Cardiac septum (tissue), 1 donor: ENCODE measurements around the gene RAB5A. TPM values are rescaled to one million over a fixed set of nuclear protein-coding genes. Genes with fewer than 3 reads are reported as not detected.
"Not testable (repeated sequence)": the region's sequence is repeated elsewhere in the genome, so short reads cannot be mapped to it uniquely, and the experiment has no call there.

Source experiments
- DNase-seq: peaks from one replicate; pipeline ENCODE4 v3.0.0-alpha.2; 2020; ENCODE audit warnings: low spot score
- intact Hi-C: fragments of 100-400 bp; cut with DNase I; formaldehyde crosslinking; loops from one replicate; pipeline ENCODE4 v1.14.0; 2022
- total RNA-seq: library from RNA; stranded (reverse); fragmentation: NEBNext Ultra II Directional; extraction: Animal tissue kit (Norgen Biotek cat#: 25700); gene quantifications from one replicate; pipeline ENCODE4 v1.2.1, GENCODE V29; 2021
- donor health status: DM: no; HTN: no; CAD: no.

The RAB5A gene
- total RNA-seq, 1 donor from 2014 or later = 66.0 TPM

DNA sequence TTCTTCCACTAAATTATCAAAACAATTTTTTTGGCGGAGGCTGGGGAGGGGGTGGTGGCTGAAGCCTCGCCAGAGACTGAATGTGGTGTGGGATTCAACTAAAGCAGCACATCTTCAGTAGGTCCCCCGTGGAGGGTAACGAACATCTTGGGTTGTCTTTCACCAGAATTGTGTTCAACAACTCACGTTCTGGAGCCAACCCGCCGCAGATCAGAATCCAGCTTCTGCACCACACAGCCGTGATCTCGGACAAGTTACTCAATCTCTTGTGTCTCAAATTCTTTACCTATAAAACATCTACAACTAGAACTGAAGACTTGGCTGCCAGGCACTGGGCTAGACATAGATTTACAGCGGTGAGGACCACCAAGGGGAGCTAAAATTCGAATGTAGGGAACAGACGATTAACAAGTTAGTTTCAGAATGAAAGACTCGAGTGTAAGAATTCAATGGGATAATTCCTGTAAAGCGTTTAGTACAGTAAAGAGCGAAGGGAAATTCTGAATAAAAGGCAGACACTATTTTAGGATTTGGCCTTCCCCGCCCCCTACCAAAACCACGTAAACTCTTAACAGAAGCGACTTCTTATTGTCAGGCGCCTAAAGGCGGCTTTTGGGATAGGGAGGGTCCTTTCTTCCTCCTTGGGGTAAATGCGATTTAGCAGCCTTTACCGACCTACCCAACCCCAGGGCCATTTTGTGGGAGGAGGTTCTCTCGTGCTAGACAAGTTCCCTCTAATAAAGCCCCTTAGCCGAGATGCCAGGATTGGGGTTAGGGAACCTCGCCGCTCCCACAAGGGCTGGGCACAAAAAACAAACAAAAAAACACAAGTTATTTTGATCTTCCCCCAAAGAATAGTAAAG, 697 bp upstream of the RAB5A start:
- DNase-seq = no peak
- intact Hi-C loops = loop anchor here (5.0 kb wide), 1 partner anchor 59 kb away; no protein-coding TSS in a partner anchor

- intact Hi-C loops = loop anchor here (1.0 to 5.0 kb wide), 3 partner anchors 60 to 239 kb away; partner anchors contain the start of genes KAT2B and SGO1
- DNase-seq = no peak
Observed at GRCh38 chr3:19947549-19948225, 790 bp downstream of the RAB5A start.

DNA sequence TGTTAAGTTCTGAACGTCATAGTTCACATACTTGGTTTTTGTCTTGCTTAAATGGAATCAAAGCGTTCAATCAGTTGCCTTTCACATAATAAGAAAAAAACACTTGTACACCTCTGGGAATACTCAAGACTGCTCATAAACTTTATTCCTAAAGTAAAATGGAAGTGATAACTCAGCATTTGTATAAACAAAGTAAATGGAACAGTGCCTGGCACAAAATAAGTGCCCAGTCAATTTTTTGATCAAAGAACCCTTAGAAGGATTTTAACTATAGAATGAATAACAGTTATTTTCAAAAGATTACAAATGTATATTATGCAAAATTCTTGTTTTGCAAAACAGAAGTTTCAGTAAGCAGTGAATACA, 1.3 kb downstream of the RAB5A start:
- intact Hi-C loops = loop anchor here (5.0 kb wide), 1 partner anchor 61 kb away; no protein-coding TSS in a partner anchor
- no peak for DNase-seq

GRCh38 chr3:19950316-19950715, 3.4 kb downstream of the RAB5A start:
- intact Hi-C loops = no loop called here
- DNase-seq = no peak

GRCh38 chr3:19954676-19955075, 7.8 kb downstream of the RAB5A start:
- intact Hi-C loops = no loop called here
- no peak for DNase-seq

GRCh38 chr3:19957354-19957753, 10.5 kb downstream of the RAB5A start:
- DNase-seq, intact Hi-C loops: not testable (repeated sequence)

DNA sequence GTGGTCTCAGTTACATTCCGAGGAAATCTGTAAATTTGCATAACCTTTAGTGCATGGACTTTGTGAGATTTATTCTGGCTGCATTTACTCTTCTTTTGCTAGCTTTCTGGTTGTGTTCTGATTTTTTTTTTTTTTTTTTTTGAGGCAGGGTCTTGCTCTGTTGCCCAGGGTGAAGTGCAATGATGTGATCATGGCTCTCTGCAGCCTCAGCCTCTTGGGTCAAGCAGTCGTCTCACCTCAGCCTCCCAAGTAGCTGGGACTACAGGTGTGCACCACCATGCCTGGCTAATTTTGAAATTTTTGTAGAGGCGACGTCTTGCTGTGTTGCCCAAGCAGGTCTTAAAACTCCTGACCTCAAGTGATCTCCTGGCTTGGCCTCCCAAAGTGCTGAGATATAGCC, 12.6 kb downstream of the RAB5A start:
- intact Hi-C loops = no loop called here
- DNase-seq = no peak

DNA sequence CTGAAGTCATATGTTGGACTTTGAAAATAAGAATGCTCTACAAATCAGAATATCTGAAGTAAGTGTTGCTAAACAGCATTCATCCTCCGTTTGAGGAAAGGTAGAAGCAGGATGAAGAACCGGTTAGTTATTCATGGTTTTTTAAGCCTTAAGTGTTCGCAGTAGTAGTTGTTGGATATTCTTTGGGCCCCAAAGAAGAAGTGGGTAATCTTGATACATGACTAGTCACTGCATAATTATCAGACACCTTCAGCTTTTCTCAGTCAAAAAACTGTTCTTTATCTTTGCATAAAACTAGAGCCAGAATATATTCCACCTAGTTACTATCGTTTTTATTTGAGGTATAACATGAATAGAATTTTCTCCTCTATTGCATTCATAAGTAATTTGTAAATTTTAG, 13.8 kb downstream of the RAB5A start:
- intact Hi-C loops = no loop called here

DNA sequence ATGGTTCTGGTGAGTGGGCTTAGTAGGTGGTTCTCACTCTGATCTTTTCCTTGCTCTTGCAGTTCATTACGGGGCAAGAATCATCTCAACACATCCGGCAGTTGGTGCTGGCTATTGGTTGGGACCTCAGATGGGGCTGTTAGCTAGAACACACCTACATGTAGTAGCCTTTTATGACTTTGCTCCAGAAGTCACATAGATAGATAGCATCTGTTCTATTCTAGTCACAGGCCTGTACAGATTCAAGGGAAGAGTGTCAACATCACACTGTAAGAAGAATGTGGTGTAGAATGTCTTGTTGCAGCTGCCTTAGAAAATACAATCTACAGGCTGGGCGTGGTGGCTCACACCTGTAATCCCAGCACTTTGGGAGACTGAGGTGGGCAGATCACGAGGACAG, 15.1 kb downstream of the RAB5A start:
- no peak for DNase-seq
- intact Hi-C loops = no loop called here

More for the DNA sequence above, 13.8 kb downstream of the RAB5A start:
- DNase-seq = no peak

GRCh38 chr3:19967208-19967607, 20.3 kb downstream of the RAB5A start:
- no peak for DNase-seq
- intact Hi-C loops = no loop called here

GRCh38 chr3:19967812-19968211, 20.9 kb downstream of the RAB5A start:
- DNase-seq = no peak
- intact Hi-C loops = no loop called here

DNA sequence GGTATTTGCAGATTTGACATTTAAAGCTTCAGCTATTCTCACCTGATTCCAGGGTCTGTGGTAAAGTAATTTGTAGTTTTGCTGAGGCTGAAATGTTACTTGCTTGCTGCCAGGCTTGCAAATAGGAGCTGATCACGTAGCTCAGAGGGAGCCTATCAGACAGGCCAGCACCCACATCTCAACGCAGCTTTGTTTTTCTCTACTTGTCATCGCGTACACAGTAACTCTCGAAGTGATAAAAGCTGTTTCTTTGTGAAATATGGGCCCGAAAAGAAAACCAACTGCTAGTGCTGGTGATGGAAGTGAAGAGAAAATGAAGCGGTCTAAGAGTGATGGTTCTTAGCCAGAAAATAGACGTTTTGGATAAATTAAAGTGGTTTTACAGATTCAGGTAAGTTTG, 23.4 kb downstream of the RAB5A start:
- intact Hi-C loops = no loop called here
- DNase-seq = no peak

GRCh38 chr3:19972054-19972453, 25.2 kb downstream of the RAB5A start:
- no peak for DNase-seq
- intact Hi-C loops = no loop called here

GRCh38 chr3:19988904-19989303, 42.0 kb downstream of the RAB5A start:
- DNase-seq, intact Hi-C loops: not testable (repeated sequence)

DNA sequence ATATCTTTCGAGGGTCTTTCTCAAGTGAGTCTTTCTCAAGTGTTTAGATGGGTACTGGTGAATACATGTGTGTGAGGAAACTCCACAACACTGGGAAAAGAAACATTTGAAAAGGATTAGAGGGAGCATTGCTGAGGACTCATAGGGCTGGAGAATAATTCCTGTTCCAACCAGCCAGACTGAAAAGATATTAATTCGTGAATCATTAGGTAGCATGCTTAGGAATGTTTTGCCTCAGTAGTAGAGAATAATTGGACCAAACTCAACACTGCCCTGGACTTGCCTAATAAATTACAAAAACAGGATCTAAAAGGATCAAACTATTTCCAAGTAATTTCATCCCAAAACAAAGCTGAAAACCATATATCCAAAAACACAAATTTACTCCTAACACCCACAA, 47.9 kb downstream of the RAB5A start:
- intact Hi-C loops = no loop called here
- DNase-seq = no peak

DNA sequence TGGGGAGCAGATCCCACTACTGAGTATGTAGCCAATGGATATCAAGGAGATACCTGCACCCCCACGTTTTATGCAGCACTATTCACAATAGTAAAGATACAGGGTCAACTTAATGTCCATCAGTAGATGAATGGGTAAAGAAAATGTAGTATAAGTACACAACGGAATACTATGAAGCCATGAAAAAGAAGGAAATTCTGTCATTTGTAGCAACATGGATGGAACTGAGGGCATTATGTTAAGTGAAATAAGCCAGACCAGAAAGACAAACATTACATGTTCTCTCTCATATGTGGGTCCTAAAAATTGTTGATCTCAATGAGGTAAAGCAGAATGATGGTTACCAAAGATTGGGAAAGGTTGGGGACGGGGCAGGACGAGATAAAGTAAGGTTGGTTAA, 50.6 kb downstream of the RAB5A start:
- intact Hi-C loops = no loop called here
- DNase-seq = no peak

DNA sequence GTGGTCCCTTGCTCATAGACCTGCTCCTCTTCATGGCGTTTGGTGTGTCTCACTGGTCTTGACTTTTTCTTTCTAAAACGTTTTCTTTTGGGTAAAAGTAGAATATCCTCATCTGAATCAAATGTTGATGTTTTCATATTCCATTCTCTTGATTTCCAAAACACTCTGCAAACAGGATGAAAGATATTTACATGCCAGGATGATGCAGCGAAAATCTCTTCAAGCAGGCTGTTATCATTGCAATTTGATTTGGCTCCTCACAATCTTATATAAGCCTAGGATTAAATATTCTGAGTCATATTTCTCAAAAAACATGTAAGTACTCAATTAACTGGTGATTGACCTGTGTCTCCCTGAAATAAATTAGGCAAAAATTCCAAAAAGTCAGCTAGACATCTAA, 55.0 kb downstream of the RAB5A start:
- intact Hi-C loops = no loop called here
- no peak for DNase-seq

DNA sequence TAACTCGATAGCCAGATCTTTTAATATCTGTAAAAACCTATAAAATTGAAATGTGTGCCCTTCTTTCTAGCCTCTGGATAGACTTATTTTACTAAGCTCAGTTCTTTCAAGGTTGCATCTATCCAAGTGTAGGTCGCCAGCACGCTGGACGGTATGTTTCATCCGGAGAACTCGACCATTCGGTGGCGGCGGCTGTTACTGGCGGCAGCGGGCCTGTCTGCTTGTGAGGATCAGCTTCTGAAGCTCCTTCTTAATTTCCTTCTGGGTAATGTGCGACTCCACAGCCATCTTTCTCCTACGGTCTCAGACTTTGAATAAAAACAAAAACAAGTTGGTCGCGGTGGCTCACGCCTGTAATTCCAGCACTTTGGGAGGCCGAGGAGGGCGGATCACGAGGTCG, 61.1 kb downstream of the RAB5A start:
- intact Hi-C loops = no loop called here
- no peak for DNase-seq

DNA sequence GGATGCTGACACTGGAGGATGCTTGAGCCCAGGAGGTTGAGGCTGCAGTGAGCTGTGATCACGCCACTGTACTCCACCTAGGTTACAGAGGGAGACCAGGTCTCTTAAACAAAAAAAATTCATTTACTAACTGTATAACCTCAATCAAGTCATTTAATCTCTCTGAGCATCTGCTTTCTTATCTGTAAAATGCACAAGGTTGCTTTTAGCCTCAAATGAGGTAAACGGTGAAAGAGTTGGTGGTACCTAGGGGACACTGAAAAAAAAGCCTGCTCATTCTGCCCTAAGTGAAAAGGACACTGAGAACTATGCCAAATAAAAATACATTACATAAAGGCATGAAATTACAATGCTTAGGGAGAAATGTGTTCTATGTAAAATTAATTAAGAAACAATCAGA, 61.7 kb downstream of the RAB5A start:
- no peak for DNase-seq
- intact Hi-C loops = no loop called here

DNA sequence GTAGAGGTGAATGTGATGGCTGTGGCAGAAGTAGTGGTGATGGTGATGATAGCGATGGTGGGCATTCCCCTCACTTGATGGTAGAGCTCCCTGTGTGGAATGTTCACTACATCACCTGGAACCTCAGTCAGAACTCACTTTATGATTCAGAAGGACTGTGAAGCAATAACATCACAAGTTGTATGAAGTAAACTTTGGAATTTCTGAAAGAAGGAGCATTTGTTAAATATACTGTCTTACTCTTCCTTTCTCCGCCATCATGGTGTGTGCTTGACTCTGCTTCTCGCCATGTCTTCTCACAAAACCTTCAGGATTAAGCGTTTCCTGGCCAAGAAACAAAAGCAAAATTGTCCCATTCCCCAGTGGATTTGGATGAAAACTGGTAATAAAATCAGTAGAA, 65.3 kb downstream of the RAB5A start, which contains the start of gene PP2D1:
Gene PP2D1, minus strand, starts transcription at position 101 of the 400 bp plus-strand sequence. CDS start 192 bp downstream, outside the sequence.
- no peak for DNase-seq
- intact Hi-C loops = no loop called here

GRCh38 chr3:20013396-20013795, 66.5 kb downstream of the RAB5A start:
- DNase-seq = no peak
- intact Hi-C loops = no loop called here
